OCI-LY3 (cell line): Measurements from ENCODE around the gene TIAM2.
A peak's percentile ranks its signal among the peaks of the same experiment; 100 is the strongest.

Experiments used
- H2AFZ ChIP-seq: fragments of 200-600, 300-600 bp; shearing (Covaris generic); 2 replicates; pipeline ENCODE4 v1.6.0; 2014; ENCODE audit warnings: antibody characterized with exemption, low read depth, low read length
- H3K27ac ChIP-seq: fragments of 200-600, 300-600 bp; sonication (generic); 2 replicates; pipeline ENCODE4 v1.5.1; 2014; ENCODE audit warnings: mild to moderate bottlenecking, low read length, moderate library complexity, mixed read lengths
- H3K27me3 ChIP-seq: fragments of 200-600, 300-600 bp; sonication (generic); 2 replicates; pipeline ENCODE4 v1.6.1; 2014; ENCODE audit warnings: low read depth, low read length, mixed read lengths
- H3K36me3 ChIP-seq: fragments of 200-600, 300-600 bp; sonication (generic); replicated peaks from 2 replicates; pipeline ENCODE3; 2014; ENCODE audit warnings: low read depth, low read length, mixed read lengths
- H3K4me1 ChIP-seq: fragments of 300-600, 200-600 bp; sonication (generic); 2 replicates; pipeline ENCODE4 v1.6.1; 2014; ENCODE audit warnings: low read length, mixed read lengths
- H3K4me2 ChIP-seq: fragments of 200-600, 300-600 bp; sonication (generic); 2 replicates; pipeline ENCODE4 v1.6.1; 2014; ENCODE audit warnings: low read length, mixed read lengths
- H3K4me3 ChIP-seq: fragments of 300-600, 200-600 bp; sonication (generic); 2 replicates; pipeline ENCODE4 v1.5.1; 2014; ENCODE audit warnings: antibody characterized with exemption, mild to moderate bottlenecking, low read length, moderate library complexity
- H3K79me2 ChIP-seq: fragments of 300-600, 200-600 bp; shearing (Covaris generic); 2 replicates; pipeline ENCODE4 v1.6.1; 2014; ENCODE audit warnings: mild to moderate bottlenecking, low read length, mixed read lengths
- H3K9ac ChIP-seq: fragments of 300-600, 200-600 bp; shearing (Covaris generic); 2 replicates; pipeline ENCODE4 v1.6.0; 2014; ENCODE audit warnings: mild to moderate bottlenecking, low read length, moderate library complexity
- H3K9me3 ChIP-seq: fragments of 200-600, 300-600 bp; shearing (Covaris generic); 2 replicates; pipeline ENCODE4 v1.6.1; 2014; ENCODE audit warnings: low read length, mixed read lengths; ENCODE audit not compliant: insufficient read depth
- H4K20me1 ChIP-seq: fragments of 200-600, 300-600 bp; sonication (generic); 2 replicates; pipeline ENCODE4 v1.6.1; 2016; ENCODE audit warnings: low read length, mixed read lengths; ENCODE audit not compliant: insufficient read depth
- EZH2phosphoT487 ChIP-seq: fragments of 200-600 bp; shearing (Covaris generic); IDR thresholded peaks from 2 replicates; pipeline ENCODE4 v1.6.1; 2018; ENCODE audit warnings: antibody characterized with exemption, mixed run types, low read depth
- TF ChIP-seq, protein P1 (sequence below): fragments of 200-600, 300-600 bp; sonication (generic); IDR thresholded peaks from 2 replicates; pipeline ENCODE4 v1.5.1; 2014; ENCODE audit warnings: antibody characterized with exemption, low read length, low read depth

TIAM2 gene

DNA sequence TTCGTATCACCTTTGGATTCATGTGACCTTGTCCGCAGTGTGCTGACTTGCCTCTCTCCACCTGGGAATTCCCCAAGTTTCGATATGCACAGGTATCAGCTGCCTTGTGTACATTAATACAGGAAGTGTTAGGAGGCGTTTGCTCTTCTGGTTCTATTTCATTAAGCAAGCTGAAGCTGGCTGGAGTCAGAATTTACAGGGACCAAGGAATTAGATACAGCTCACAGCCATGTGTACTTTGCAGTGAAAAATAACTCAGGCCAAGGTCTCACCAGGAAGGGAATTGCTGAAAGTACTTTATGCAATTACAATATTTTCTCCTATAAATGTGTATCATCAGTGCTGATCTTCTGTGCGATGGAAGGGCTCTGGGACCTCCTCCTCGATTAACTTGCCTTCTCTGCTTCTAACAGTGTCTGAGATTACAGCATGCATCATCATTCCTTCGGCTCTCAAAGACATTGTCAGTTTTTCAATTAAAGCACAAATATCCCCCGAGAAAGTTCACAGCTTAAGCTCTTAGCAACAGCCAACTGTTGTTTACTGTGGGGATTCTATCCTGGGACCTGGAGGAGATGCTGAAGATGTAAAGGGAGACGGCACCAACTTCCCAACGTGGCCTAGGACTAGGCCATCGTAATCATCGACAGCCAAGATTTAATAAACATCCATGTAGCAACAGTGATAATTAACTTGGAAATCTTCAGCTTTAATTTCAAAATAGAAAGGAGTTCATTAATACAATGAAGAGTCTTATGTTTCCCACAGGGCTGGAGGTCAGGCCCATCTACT lies 13.8 kb upstream of the TIAM2 start:
- Histone ChIP-seq H3K9ac (no peak overlapping the region; the same call in 1 of the 2 replicates), H3K9me3 (no peaks in the 10 kb centered on the region), H3K27me3 (no peaks in the 10 kb centered on the region), H3K4me2 (peak overlapping the region; percentile 55), H2AFZ (no peak overlapping the region), H3K27ac (peak overlapping the region; percentile 22; the same call in 1 of the 2 replicates), H3K4me1 (peaks cover 30% of the 10 kb centered on the region), H3K79me2 (no peaks in the 10 kb centered on the region), H3K4me3 (peak overlapping the region; percentile 8; the same call in 1 of the 2 replicates), H3K36me3 (no peaks in the 10 kb centered on the region), H4K20me1 (no peaks in the 10 kb centered on the region)
- TF ChIP-seq EZH2phosphoT487, result no peak
- TF ChIP-seq, protein P1, sequence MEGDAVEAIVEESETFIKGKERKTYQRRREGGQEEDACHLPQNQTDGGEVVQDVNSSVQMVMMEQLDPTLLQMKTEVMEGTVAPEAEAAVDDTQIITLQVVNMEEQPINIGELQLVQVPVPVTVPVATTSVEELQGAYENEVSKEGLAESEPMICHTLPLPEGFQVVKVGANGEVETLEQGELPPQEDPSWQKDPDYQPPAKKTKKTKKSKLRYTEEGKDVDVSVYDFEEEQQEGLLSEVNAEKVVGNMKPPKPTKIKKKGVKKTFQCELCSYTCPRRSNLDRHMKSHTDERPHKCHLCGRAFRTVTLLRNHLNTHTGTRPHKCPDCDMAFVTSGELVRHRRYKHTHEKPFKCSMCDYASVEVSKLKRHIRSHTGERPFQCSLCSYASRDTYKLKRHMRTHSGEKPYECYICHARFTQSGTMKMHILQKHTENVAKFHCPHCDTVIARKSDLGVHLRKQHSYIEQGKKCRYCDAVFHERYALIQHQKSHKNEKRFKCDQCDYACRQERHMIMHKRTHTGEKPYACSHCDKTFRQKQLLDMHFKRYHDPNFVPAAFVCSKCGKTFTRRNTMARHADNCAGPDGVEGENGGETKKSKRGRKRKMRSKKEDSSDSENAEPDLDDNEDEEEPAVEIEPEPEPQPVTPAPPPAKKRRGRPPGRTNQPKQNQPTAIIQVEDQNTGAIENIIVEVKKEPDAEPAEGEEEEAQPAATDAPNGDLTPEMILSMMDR, result no peak

DNA sequence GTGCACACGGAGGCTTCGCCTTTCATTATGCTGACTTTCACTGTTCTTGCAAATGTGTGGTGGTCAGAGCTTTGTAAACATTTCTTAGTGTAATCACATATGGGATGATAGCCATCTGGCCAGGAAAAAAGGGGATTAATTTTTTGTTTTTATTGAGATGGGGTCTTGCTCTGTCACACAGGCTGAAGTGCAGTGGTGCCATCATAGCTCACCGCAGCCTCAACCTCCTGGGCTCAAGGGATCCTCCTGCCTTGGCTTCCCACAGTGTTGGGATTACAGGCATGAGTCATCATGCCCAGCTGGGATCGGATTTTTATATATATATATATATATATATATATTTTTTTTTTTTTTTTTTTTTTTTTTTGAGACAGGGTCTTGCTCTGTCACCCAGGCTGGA lies 11.0 kb upstream of the TIAM2 start:
- no peak overlapping the region for H3K27ac ChIP-seq
- TF ChIP-seq EZH2phosphoT487, result no peak
- TF ChIP-seq, protein P1, result no peak

DNA sequence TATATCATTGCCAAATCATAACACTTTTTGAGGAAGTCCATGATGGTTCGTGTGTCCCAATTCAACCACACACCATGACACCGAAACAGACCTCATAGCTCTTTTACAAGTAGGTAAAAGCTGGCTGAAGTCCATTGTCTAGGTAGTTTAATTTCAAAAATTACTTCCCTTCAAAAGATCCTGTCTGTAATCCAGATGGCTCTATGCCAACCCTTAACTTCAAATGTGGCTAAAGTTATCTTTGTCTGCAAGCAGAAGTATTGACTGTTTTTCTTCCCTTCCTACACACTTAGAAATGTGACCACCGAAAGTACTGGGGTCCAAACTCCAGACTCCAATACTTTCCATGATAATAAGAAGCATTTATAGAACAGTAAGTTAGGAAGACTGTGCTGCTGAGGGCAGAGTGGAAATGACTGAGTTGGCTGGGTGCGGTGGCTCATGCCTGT lies 8.3 kb upstream of the TIAM2 start:
- Histone ChIP-seq H3K79me2 (no peaks in the 10 kb centered on the region), H3K27me3 (no peaks in the 10 kb centered on the region), H4K20me1 (no peaks in the 10 kb centered on the region), H3K27ac (no peak overlapping the region), H2AFZ (no peak overlapping the region), H3K4me2 (no peak overlapping the region), H3K36me3 (no peaks in the 10 kb centered on the region), H3K4me1 (peaks cover 16% of the 10 kb centered on the region), H3K4me3 (no peak overlapping the region), H3K9ac (no peak overlapping the region), H3K9me3 (no peaks in the 10 kb centered on the region)
- TF ChIP-seq EZH2phosphoT487, result no peak
- TF ChIP-seq, protein P1, result no peak

More for the DNA sequence above, 11.0 kb upstream of the TIAM2 start:
- H3K36me3 ChIP-seq, result no peaks in the 10 kb centered on the region
- H3K4me1 ChIP-seq, result peaks cover 30% of the 10 kb centered on the region
- H3K9ac ChIP-seq, result no peak overlapping the region
- H3K4me2 ChIP-seq, result peak overlapping the region; percentile 78
- H3K27me3 ChIP-seq, result no peaks in the 10 kb centered on the region
- no peak overlapping the region for H2AFZ ChIP-seq
- 0 out of 2 replicates have a peak overlapping the region, but pooled peaks have one; percentile 1 for H3K4me3 ChIP-seq
- no peaks in the 10 kb centered on the region for H4K20me1 ChIP-seq
- no peaks in the 10 kb centered on the region for H3K9me3 ChIP-seq
- H3K79me2 ChIP-seq, result no peaks in the 10 kb centered on the region

DNA sequence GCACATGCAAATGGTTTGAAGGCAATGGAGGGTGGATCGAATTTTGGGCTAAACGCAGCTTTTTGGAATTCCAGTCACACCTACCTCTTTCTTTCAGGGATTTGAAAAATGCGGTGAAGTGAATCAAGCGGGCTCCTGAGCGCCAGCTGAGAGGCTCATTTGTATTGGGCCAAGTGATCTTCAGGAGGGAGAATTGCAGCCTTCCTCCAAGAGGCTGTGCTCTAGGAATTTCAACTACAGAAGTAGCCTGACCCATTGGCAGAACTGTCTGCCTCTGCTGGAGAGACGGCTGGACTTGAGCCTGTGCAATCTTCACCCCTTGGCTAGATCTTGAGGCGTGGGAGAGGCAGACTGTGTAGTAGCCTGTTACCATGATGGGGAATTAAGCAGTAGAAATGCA lies 5.7 kb upstream of the TIAM2 start:
- Histone ChIP-seq H2AFZ (no peak overlapping the region), H3K4me1 (no peaks in the 10 kb centered on the region), H3K36me3 (no peaks in the 10 kb centered on the region), H3K9me3 (no peaks in the 10 kb centered on the region), H3K4me3 (no peak overlapping the region), H3K27ac (no peak overlapping the region), H3K27me3 (no peaks in the 10 kb centered on the region), H3K4me2 (no peak overlapping the region), H3K79me2 (no peaks in the 10 kb centered on the region), H3K9ac (no peak overlapping the region), H4K20me1 (no peaks in the 10 kb centered on the region)
- TF ChIP-seq EZH2phosphoT487, result no peak
- TF ChIP-seq, protein P1, result no peak
